ENCODE results near the gene MYO10. TPM values are rescaled to one million over a fixed set of nuclear protein-coding genes. Genes with fewer than 3 reads are reported as not detected.
A peak's percentile ranks its signal among the peaks of the same experiment; 100 is the strongest.

MYO10 gene
- total and polyA plus RNA-seq, 3 experiments from 2014 or later: 0.11 to 0.18 TPM; not detected in 1

GRCh38 chr5:16695779-16696178 lies 240.3 kb downstream of the MYO10 start:
- peaks cover 0 to 2% (median 0%) of the 10 kb centered on the region in 5 donors for H3K9me3 Mint-ChIP-seq
- Histone ChIP-seq H3K27me3 (ENCODE audit: insufficient read depth, low read length, poor library complexity, severe bottlenecking) (no peaks in the 10 kb centered on the region), H3K27ac (ENCODE audit: low read depth, low read length) (no peak overlapping the region), H3K9me3 (ENCODE audit: low read length) (no peaks in the 10 kb centered on the region), H3K36me3 (ENCODE audit: insufficient read depth, low read length) (no peaks in the 10 kb centered on the region), H3K4me1 (ENCODE audit: insufficient read depth, low read length) (no peaks in the 10 kb centered on the region), H3K4me3 (ENCODE audit: low read length) (no peak overlapping the region)
- H3K36me3 Mint-ChIP-seq: no peaks in the 10 kb centered on the region
- H3K27ac Mint-ChIP-seq: no peak overlapping the region
- no peaks in the 10 kb centered on the region for H3K27me3 Mint-ChIP-seq
- no peaks in the 10 kb centered on the region for H3K4me1 Mint-ChIP-seq
- ChIA-PET POLR2A (no interaction called here), CTCF (interaction anchor here (0.6 kb wide), 1 partner anchor 371 kb away, joined by 3 read pairs; no protein-coding TSS in a partner anchor)
- no peak for DNase-seq
- no peak overlapping the region for H3K4me3 Mint-ChIP-seq

DNA sequence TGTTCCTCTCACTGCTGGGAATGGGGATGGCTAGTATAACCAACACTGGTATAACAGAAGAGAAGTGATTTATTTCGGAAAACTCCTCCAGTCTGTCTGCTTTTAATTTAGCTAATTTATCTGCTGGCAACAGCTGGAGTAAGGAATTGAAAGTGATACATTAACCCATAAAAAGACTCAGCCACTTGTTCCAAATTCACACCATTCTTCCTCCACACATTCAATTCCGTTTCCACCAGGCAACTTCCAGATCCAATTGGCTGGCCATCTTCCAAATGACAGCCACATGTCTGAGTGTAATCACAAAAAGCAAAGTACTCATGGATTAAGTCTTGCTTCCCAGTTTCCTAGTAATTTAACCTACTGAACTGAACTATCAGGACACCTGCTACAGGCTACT lies 242.2 kb downstream of the MYO10 start:
- Mint-ChIP-seq H3K4me3 (no peak overlapping the region), H3K4me1 (no peaks in the 10 kb centered on the region)
- POLR2A ChIA-PET: no interaction called here

DNA sequence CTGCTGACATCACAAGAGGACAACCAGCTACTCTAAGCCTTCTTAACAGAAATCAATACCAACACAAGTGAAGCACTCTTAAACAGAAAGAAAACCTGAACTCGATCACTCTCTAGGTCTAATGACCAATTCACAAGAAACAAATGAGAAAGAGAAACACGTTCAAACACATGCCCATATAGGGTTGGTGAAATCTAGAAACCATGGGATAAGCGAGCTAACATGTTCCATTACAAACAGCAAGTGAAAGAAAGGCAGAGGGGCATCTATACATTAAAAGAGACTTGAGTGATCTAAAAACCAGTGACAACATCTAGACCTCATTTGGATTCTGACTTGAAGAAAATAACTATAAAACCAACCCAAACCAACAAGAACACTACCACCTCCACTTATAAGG lies 244.4 kb downstream of the MYO10 start:
- H3K27me3 Mint-ChIP-seq: peaks cover 0 to 16% of the 10 kb centered on the region in 2 donors
- ChIA-PET CTCF (no interaction called here), POLR2A (no interaction called here)
- Histone ChIP-seq H3K27ac (ENCODE audit: low read depth, low read length) (no peak overlapping the region), H3K36me3 (ENCODE audit: insufficient read depth, low read length) (no peaks in the 10 kb centered on the region), H3K4me3 (ENCODE audit: low read length) (no peak overlapping the region), H3K4me1 (ENCODE audit: insufficient read depth, low read length) (no peaks in the 10 kb centered on the region), H3K9me3 (ENCODE audit: low read length) (no peaks in the 10 kb centered on the region), H3K27me3 (ENCODE audit: insufficient read depth, low read length, poor library complexity, severe bottlenecking) (no peaks in the 10 kb centered on the region)
- no peak for DNase-seq
- H3K27ac Mint-ChIP-seq: no peak overlapping the region
- H3K9me3 Mint-ChIP-seq: no peaks in the 10 kb centered on the region
- no peaks in the 10 kb centered on the region for H3K4me1 Mint-ChIP-seq
- no peaks in the 10 kb centered on the region for H3K36me3 Mint-ChIP-seq
- H3K4me3 Mint-ChIP-seq: no peak overlapping the region

More for the DNA sequence above, 242.2 kb downstream of the MYO10 start:
- Histone ChIP-seq H3K9me3 (ENCODE audit: low read length) (no peaks in the 10 kb centered on the region), H3K4me1 (ENCODE audit: insufficient read depth, low read length) (no peaks in the 10 kb centered on the region), H3K27me3 (ENCODE audit: insufficient read depth, low read length, poor library complexity, severe bottlenecking) (no peaks in the 10 kb centered on the region), H3K36me3 (ENCODE audit: insufficient read depth, low read length) (no peaks in the 10 kb centered on the region), H3K4me3 (ENCODE audit: low read length) (no peak overlapping the region), H3K27ac (ENCODE audit: low read depth, low read length) (no peak overlapping the region)
- no peaks in the 10 kb centered on the region for H3K36me3 Mint-ChIP-seq
- peaks cover 0 to 4% of the 10 kb centered on the region in 2 donors for H3K27me3 Mint-ChIP-seq
- H3K27ac Mint-ChIP-seq: no peak overlapping the region
- no peak for DNase-seq
- H3K9me3 Mint-ChIP-seq: peaks cover 0 to 2% (median 0%) of the 10 kb centered on the region in 5 donors
- CTCF ChIA-PET: no interaction called here

- Mint-ChIP-seq H3K9me3 (no peaks in the 10 kb centered on the region), H3K36me3 (no peaks in the 10 kb centered on the region), H3K4me3 (no peak overlapping the region), H3K27me3 (peaks cover 0 to 16% of the 10 kb centered on the region in 2 donors), H3K27ac (no peak overlapping the region), H3K4me1 (no peaks in the 10 kb centered on the region)
- no peak overlapping the region for H3K27ac ChIP-seq (ENCODE audit: low read depth, low read length)
- no peak overlapping the region for H3K4me3 ChIP-seq (ENCODE audit: low read length)
- ChIA-PET POLR2A (no interaction called here), CTCF (interaction anchor here (1.4 kb wide), 1 partner anchor 12 kb away, joined by 3 read pairs; no protein-coding TSS in a partner anchor)
- H3K27me3 ChIP-seq (ENCODE audit: insufficient read depth, low read length, poor library complexity, severe bottlenecking): no peaks in the 10 kb centered on the region
- DNase-seq: no peak
- H3K36me3 ChIP-seq (ENCODE audit: insufficient read depth, low read length): no peaks in the 10 kb centered on the region
- H3K4me1 ChIP-seq (ENCODE audit: insufficient read depth, low read length): no peaks in the 10 kb centered on the region
- H3K9me3 ChIP-seq (ENCODE audit: low read length): no peaks in the 10 kb centered on the region
Measured at GRCh38 chr5:16690243-16690852, 245.7 kb downstream of the MYO10 start.

- H3K4me1 ChIP-seq (ENCODE audit: insufficient read depth, low read length): no peaks in the 10 kb centered on the region
- Mint-ChIP-seq H3K4me3 (no peak overlapping the region), H3K27me3 (peaks cover 8 to 28% of the 10 kb centered on the region in 2 donors), H3K9me3 (no peaks in the 10 kb centered on the region), H3K4me1 (no peaks in the 10 kb centered on the region), H3K27ac (no peak overlapping the region), H3K36me3 (no peaks in the 10 kb centered on the region)
- H3K27ac ChIP-seq (ENCODE audit: low read depth, low read length): no peak overlapping the region
- POLR2A ChIA-PET: no interaction called here
- H3K9me3 ChIP-seq (ENCODE audit: low read length): no peaks in the 10 kb centered on the region
- no peaks in the 10 kb centered on the region for H3K36me3 ChIP-seq (ENCODE audit: insufficient read depth, low read length)
- CTCF ChIA-PET: no interaction called here
- H3K4me3 ChIP-seq (ENCODE audit: low read length): no peak overlapping the region
- H3K27me3 ChIP-seq (ENCODE audit: insufficient read depth, low read length, poor library complexity, severe bottlenecking): no peaks in the 10 kb centered on the region
- no peak for DNase-seq
Measured at GRCh38 chr5:16687898-16688297, 248.2 kb downstream of the MYO10 start.

- H3K36me3 Mint-ChIP-seq: no peaks in the 10 kb centered on the region
- Histone ChIP-seq H3K36me3 (ENCODE audit: insufficient read depth, low read length) (no peaks in the 10 kb centered on the region), H3K27me3 (ENCODE audit: insufficient read depth, low read length, poor library complexity, severe bottlenecking) (no peaks in the 10 kb centered on the region), H3K9me3 (ENCODE audit: low read length) (no peaks in the 10 kb centered on the region), H3K27ac (ENCODE audit: low read depth, low read length) (no peak overlapping the region), H3K4me1 (ENCODE audit: insufficient read depth, low read length) (no peaks in the 10 kb centered on the region), H3K4me3 (ENCODE audit: low read length) (no peak overlapping the region)
- ChIA-PET CTCF (no interaction called here), POLR2A (no interaction called here)
- DNase-seq: no peak
- peaks cover 8 to 41% of the 10 kb centered on the region in 2 donors for H3K27me3 Mint-ChIP-seq
- peaks cover 0 to 2% (median 0%) of the 10 kb centered on the region in 5 donors for H3K9me3 Mint-ChIP-seq
- H3K27ac Mint-ChIP-seq: no peak overlapping the region
- H3K4me1 Mint-ChIP-seq: no peaks in the 10 kb centered on the region
- no peak overlapping the region for H3K4me3 Mint-ChIP-seq
Measured at GRCh38 chr5:16685069-16685468, 251.0 kb downstream of the MYO10 start.

- Mint-ChIP-seq H3K4me3 (no peak overlapping the region), H3K27me3 (peaks cover 8 to 26% of the 10 kb centered on the region in 2 donors), H3K27ac (no peak overlapping the region), H3K36me3 (no peaks in the 10 kb centered on the region), H3K4me1 (no peaks in the 10 kb centered on the region), H3K9me3 (peaks cover 0 to 2% (median 0%) of the 10 kb centered on the region in 5 donors)
- H3K4me3 ChIP-seq (ENCODE audit: low read length): no peak overlapping the region
- no peak overlapping the region for H3K27ac ChIP-seq (ENCODE audit: low read depth, low read length)
- no peaks in the 10 kb centered on the region for H3K4me1 ChIP-seq (ENCODE audit: insufficient read depth, low read length)
- ChIA-PET CTCF (no interaction called here), POLR2A (no interaction called here)
- H3K36me3 ChIP-seq (ENCODE audit: insufficient read depth, low read length): no peaks in the 10 kb centered on the region
- no peaks in the 10 kb centered on the region for H3K27me3 ChIP-seq (ENCODE audit: insufficient read depth, low read length, poor library complexity, severe bottlenecking)
- H3K9me3 ChIP-seq (ENCODE audit: low read length): no peaks in the 10 kb centered on the region
- no peak for DNase-seq
Measured at GRCh38 chr5:16681876-16682275, 254.2 kb downstream of the MYO10 start.

DNA sequence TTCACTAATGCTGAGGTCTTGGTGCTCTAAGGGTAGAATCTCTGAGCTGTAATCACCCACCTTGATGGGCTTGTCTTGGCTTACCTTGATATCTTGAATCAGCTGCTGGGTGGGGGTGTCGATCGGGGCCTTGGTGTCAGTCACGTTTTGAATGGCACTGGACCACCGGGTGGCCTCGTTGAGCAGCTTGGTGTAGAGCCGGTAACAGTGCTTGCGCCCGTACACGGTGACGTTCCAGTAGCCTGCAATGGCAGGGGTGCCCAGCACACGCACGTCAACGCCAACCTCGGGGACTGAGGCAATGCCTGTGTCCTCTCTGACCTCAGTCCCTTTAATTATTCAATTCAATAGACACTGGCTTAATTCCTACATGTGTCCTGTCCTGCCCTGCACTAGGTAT lies 256.2 kb downstream of the MYO10 start:
- POLR2A ChIA-PET: no interaction called here
- Mint-ChIP-seq H3K27me3 (peaks cover 8 to 26% of the 10 kb centered on the region in 2 donors), H3K4me1 (no peaks in the 10 kb centered on the region), H3K27ac (peak overlapping the region in 1 of 8 donors; percentile 11), H3K36me3 (no peaks in the 10 kb centered on the region), H3K9me3 (peaks cover 0 to 2% (median 0%) of the 10 kb centered on the region in 5 donors), H3K4me3 (no peak overlapping the region)
- CTCF ChIA-PET: no interaction called here
- no peaks in the 10 kb centered on the region for H3K36me3 ChIP-seq (ENCODE audit: insufficient read depth, low read length)
- no peak overlapping the region for H3K27ac ChIP-seq (ENCODE audit: low read depth, low read length)
- no peak overlapping the region for H3K4me3 ChIP-seq (ENCODE audit: low read length)
- no peaks in the 10 kb centered on the region for H3K4me1 ChIP-seq (ENCODE audit: insufficient read depth, low read length)
- no peak for DNase-seq
- no peaks in the 10 kb centered on the region for H3K9me3 ChIP-seq (ENCODE audit: low read length)
- H3K27me3 ChIP-seq (ENCODE audit: insufficient read depth, low read length, poor library complexity, severe bottlenecking): no peaks in the 10 kb centered on the region
